ENCODE data around the gene POFUT2.
A peak's percentile ranks its signal among the peaks of the same experiment; 100 is the strongest.

POFUT2 gene

GRCh38 chr21:45283611-45284455 is 3.9 kb downstream of the POFUT2 start:
- DNase-seq (ENCODE audit: low read depth in 4 of 4, low spot score in 1 of 4): no peak

- no peak for DNase-seq (ENCODE audit: low read depth in 4 of 4, low spot score in 1 of 4)
These were observed 4.6 kb downstream of the POFUT2 start for GRCh38 chr21:45283035-45283610.

- DNase-seq (ENCODE audit: low read depth in 4 of 4, low spot score in 1 of 4): no peak
These were observed 5.2 kb downstream of the POFUT2 start for GRCh38 chr21:45282283-45283034.

GRCh38 chr21:45281411-45282282 is 6.0 kb downstream of the POFUT2 start:
- DNase-seq (ENCODE audit: low read depth in 4 of 4, low spot score in 1 of 4): no peak

- DNase-seq (ENCODE audit: low read depth in 4 of 4, low spot score in 1 of 4): no peak
These were observed 6.7 kb downstream of the POFUT2 start for GRCh38 chr21:45280969-45281368.

- no peak for DNase-seq (ENCODE audit: low read depth in 4 of 4, low spot score in 1 of 4)
These were observed 7.4 kb downstream of the POFUT2 start for GRCh38 chr21:45280178-45280821.

GRCh38 chr21:45279446-45280177 is 8.1 kb downstream of the POFUT2 start:
- DNase-seq (ENCODE audit: low read depth in 4 of 4, low spot score in 1 of 4): no peak

GRCh38 chr21:45278156-45278911 is 9.4 kb downstream of the POFUT2 start:
- DNase-seq (ENCODE audit: low read depth in 4 of 4, low spot score in 1 of 4): no peak

GRCh38 chr21:45277101-45278045 is 10.3 kb downstream of the POFUT2 start:
- DNase-seq (ENCODE audit: low read depth in 4 of 4, low spot score in 1 of 4): no peak

GRCh38 chr21:45276596-45276995 is 11.1 kb downstream of the POFUT2 start:
- no peak for DNase-seq (ENCODE audit: low read depth in 4 of 4, low spot score in 1 of 4)

GRCh38 chr21:45270306-45270821 is 17.3 kb downstream of the POFUT2 start:
- DNase-seq (ENCODE audit: low read depth in 4 of 4, low spot score in 1 of 4): no peak

- DNase-seq (ENCODE audit: low read depth in 4 of 4, low spot score in 1 of 4): no peak
These were observed 17.8 kb downstream of the POFUT2 start for GRCh38 chr21:45269861-45270260.

- DNase-seq (ENCODE audit: low read depth in 4 of 4, low spot score in 1 of 4): no peak
These were observed 20.3 kb downstream of the POFUT2 start for GRCh38 chr21:45267390-45267760.

GRCh38 chr21:45266518-45267389 is 20.9 kb downstream of the POFUT2 start:
- DNase-seq (ENCODE audit: low read depth in 4 of 4, low spot score in 1 of 4): peak in 2 of 4 experiments; percentile 13 to 20

- DNase-seq (ENCODE audit: low read depth in 4 of 4, low spot score in 1 of 4): no peak
These were observed 21.8 kb downstream of the POFUT2 start for GRCh38 chr21:45265721-45266517.

- DNase-seq (ENCODE audit: low read depth in 4 of 4, low spot score in 1 of 4): no peak
These were observed 22.7 kb downstream of the POFUT2 start for GRCh38 chr21:45264912-45265515.

Data from stimulated activated CD4-positive, alpha-beta T cell treated with anti-CD3 and anti-CD28 coated beads, Interleukin-1b, Interleukin-23, amount 100 ng/mL, for 24 hours (primary cell).